SK-N-SH treated with all-trans-retinoic acid at 6 μM for 48 hours (cell line): ENCODE results near the gene DNAJC27.
"Not testable (repeated sequence)": the region's sequence is repeated elsewhere in the genome, so short reads cannot be mapped to it uniquely, and the experiment has no call there.

ENCODE experiments used
- ATAC-seq: fragments of 200-7000 bp; cut with Tn5 transposase; 3 replicates; pipeline ENCODE4 v1.9.1; 2020; ENCODE audit warnings: mild to moderate bottlenecking, moderate library complexity
- ARNTL ChIP-seq: fragments of 450-650 bp; formaldehyde crosslinking; IDR thresholded peaks from 2 replicates; pipeline ENCODE4 v1.5.0; 2020; ENCODE audit warnings: low read depth, mild to moderate bottlenecking, moderate library complexity, borderline replicate concordance
- BACH2 ChIP-seq: fragments of 250-450 bp; sonication (Bioruptor Pico); IDR thresholded peaks from 2 replicates; pipeline ENCODE4 v1.9.0; 2021; ENCODE audit warnings: mild to moderate bottlenecking, borderline replicate concordance
- CSDC2 ChIP-seq: fragments of 250-450 bp; sonication (Bioruptor Pico); IDR thresholded peaks from 2 replicates; pipeline ENCODE4 v1.5.0; 2020; ENCODE audit warnings: mild to moderate bottlenecking, moderate library complexity
- CSRNP3 ChIP-seq: fragments of 250-450 bp; sonication (Bioruptor Pico); IDR thresholded peaks from 2 replicates; pipeline ENCODE4 v1.5.1; 2021; ENCODE audit warnings: mild to moderate bottlenecking, moderate library complexity
- GLIS3 ChIP-seq: fragments of 250-450 bp; sonication (Bioruptor Pico); IDR thresholded peaks from 2 replicates; pipeline ENCODE4 v1.5.0; 2020; ENCODE audit warnings: mild to moderate bottlenecking, moderate library complexity
- ISL1 ChIP-seq: fragments of 250-450 bp; sonication (Bioruptor Pico); IDR thresholded peaks from 2 replicates; pipeline ENCODE4 v2.1.2; 2022; ENCODE audit warnings: mild to moderate bottlenecking, moderate library complexity
- PATZ1 ChIP-seq: fragments of 250-450 bp; sonication (Bioruptor Pico); IDR thresholded peaks from 2 replicates; pipeline ENCODE4 v1.8.0; 2020; ENCODE audit warnings: mild to moderate bottlenecking, moderate library complexity, borderline replicate concordance
- POU6F1 ChIP-seq: fragments of 250-450 bp; sonication (Bioruptor Pico); IDR thresholded peaks from 2 replicates; pipeline ENCODE4 v1.8.0; 2021; ENCODE audit warnings: low read depth, mild to moderate bottlenecking, moderate library complexity, borderline replicate concordance
- PPARA ChIP-seq: fragments of 250-450 bp; sonication (Bioruptor Pico); IDR thresholded peaks from 2 replicates; pipeline ENCODE4 v1.5.0; 2020; ENCODE audit warnings: mild to moderate bottlenecking, borderline replicate concordance
- RARB ChIP-seq: fragments of 250-450 bp; sonication (Bioruptor Pico); IDR thresholded peaks from 2 replicates; pipeline ENCODE4 v1.8.0; 2021; ENCODE audit warnings: mild to moderate bottlenecking, moderate library complexity
- SNAI2 ChIP-seq: fragments of 250-450 bp; sonication (Bioruptor Pico); IDR thresholded peaks from 2 replicates; pipeline ENCODE4 v1.5.0; 2020; ENCODE audit warnings: mild to moderate bottlenecking, moderate library complexity
- TCF4 ChIP-seq: fragments of 250-450 bp; sonication (Bioruptor Pico); IDR thresholded peaks from 2 replicates; pipeline ENCODE4 v1.8.0; 2021; ENCODE audit warnings: mild to moderate bottlenecking, moderate library complexity, borderline replicate concordance
- TOX ChIP-seq: fragments of 250-450 bp; sonication (Bioruptor Pico); IDR thresholded peaks from 2 replicates; pipeline ENCODE4 v1.8.0; 2021; ENCODE audit warnings: mild to moderate bottlenecking, moderate library complexity, borderline replicate concordance
- TSHZ2 ChIP-seq: fragments of 250-450 bp; sonication (Bioruptor Pico); IDR thresholded peaks from 2 replicates; pipeline ENCODE4 v1.5.0; 2020; ENCODE audit warnings: mild to moderate bottlenecking, moderate library complexity
- ZC3H10 ChIP-seq: fragments of 250-450 bp; sonication (Bioruptor Pico); IDR thresholded peaks from 2 replicates; pipeline ENCODE4 v1.5.1; 2021; ENCODE audit warnings: mild to moderate bottlenecking, moderate library complexity
- ZFP3 ChIP-seq: fragments of 250-450 bp; sonication (Bioruptor Pico); IDR thresholded peaks from 2 replicates; pipeline ENCODE4 v1.5.0; 2020; ENCODE audit warnings: mild to moderate bottlenecking, moderate library complexity
- ZFP30 ChIP-seq: fragments of 450-650 bp; formaldehyde crosslinking; IDR thresholded peaks from 2 replicates; pipeline ENCODE4 v1.5.0; 2022; ENCODE audit warnings: mild to moderate bottlenecking, moderate library complexity
- ZNF565 ChIP-seq: fragments of 450-650 bp; formaldehyde crosslinking; conservative IDR thresholded peaks from 2 replicates; pipeline ENCODE4 v1.5.0; 2020; ENCODE audit warnings: low read depth, mild to moderate bottlenecking, moderate library complexity
- ZNF70 ChIP-seq: fragments of 450-650 bp; formaldehyde crosslinking; IDR thresholded peaks from 2 replicates; pipeline ENCODE4 v1.5.0; 2020; ENCODE audit warnings: mild to moderate bottlenecking, moderate library complexity
- ZNF8 ChIP-seq: fragments of 450-650 bp; formaldehyde crosslinking; IDR thresholded peaks from 2 replicates; pipeline ENCODE4 v1.5.0; 2020; ENCODE audit warnings: mild to moderate bottlenecking, moderate library complexity

DNAJC27 gene

GRCh38 chr2:25018681-25019080, 46.9 kb upstream of the DNAJC27 start:
- no peak for TF ChIP-seq ISL1
- TF ChIP-seq POU6F1 (CRISPR knock-in tag) = no peak
- no peak for TF ChIP-seq ZNF70
- TF ChIP-seq ZNF565 (CRISPR knock-in tag) = no peak
- TF ChIP-seq ZC3H10 (CRISPR knock-in tag) = no peak
- TF ChIP-seq GLIS3 (CRISPR knock-in tag) = no peak
- no peak for TF ChIP-seq TOX (CRISPR knock-in tag)
- TF ChIP-seq TCF4 (CRISPR knock-in tag) = no peak
- TF ChIP-seq PPARA (CRISPR knock-in tag) = no peak
- TF ChIP-seq CSRNP3 (CRISPR knock-in tag) = no peak
- no peak for TF ChIP-seq ZFP3 (CRISPR knock-in tag)
- no peak for TF ChIP-seq ARNTL (CRISPR knock-in tag)
- TF ChIP-seq ZFP30 (CRISPR knock-in tag) = no peak
- no peak for TF ChIP-seq RARB
- TF ChIP-seq TSHZ2 (CRISPR knock-in tag) = no peak
- TF ChIP-seq ZNF8 (CRISPR knock-in tag) = no peak
- no peak for TF ChIP-seq SNAI2 (CRISPR knock-in tag)
- TF ChIP-seq BACH2 (CRISPR knock-in tag) = no peak
- TF ChIP-seq CSDC2 = no peak
- no peak for ATAC-seq

GRCh38 chr2:25014631-25015030, 42.9 kb upstream of the DNAJC27 start:
- ATAC-seq = no peak
- TF ChIP-seq ZC3H10 (CRISPR knock-in tag) = no peak
- peak; percentile 32; the same call in 1 of the 2 replicates for TF ChIP-seq ZNF70
- no peak for TF ChIP-seq PATZ1 (CRISPR knock-in tag)
- 0 out of 2 replicates have a peak, but pooled peaks have one; percentile 23 for TF ChIP-seq TSHZ2 (CRISPR knock-in tag)
- TF ChIP-seq TCF4 (CRISPR knock-in tag) = peak; percentile 28; the same call in 1 of the 2 replicates

GRCh38 chr2:25011342-25011741, 39.6 kb upstream of the DNAJC27 start:
- ATAC-seq = not testable (repeated sequence)
